T-helper 9 cell (primary cell): ENCODE results near the gene PLA2G4E.

Experiments
- DNase-seq: peaks from one replicate; pipeline ENCODE4 v3.0.0-alpha.2; 2020

The PLA2G4E gene

DNA sequence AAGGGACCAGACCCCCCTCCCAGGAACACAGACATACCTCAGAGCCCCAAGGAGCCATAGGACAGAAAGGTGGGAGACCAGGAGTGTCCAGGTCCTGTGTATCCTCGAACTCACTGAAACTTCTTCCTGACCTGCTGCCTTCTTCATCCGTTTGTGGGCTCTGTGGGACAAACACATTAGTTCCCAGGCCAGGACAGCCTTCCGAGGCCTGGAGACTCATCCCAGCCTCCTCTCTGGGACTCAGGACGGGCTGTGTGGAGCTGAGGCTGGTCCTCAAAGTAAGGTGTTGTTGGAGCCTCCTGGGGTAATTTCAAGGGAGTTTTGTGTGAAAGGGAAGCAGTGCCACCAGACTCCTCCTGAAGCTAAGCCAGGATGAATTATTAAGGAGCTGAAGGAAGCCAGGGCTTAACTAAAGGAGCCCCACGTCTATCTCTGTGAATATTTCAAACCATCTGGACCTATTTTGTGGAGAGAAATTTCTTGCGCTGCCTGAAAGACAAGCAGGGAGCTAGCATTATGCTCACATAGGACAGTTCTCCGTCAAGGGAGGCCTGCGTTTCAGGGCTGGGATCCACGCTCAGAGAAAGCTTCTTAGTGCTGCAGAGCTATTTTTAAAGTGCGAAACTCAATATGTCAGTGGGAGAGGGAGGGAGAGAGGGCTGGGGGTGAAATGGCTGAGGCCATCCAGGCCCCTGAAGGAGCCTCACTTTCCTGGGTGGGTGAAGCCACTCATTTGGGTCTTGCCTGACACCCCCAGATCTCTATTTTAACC, 29.8 kb upstream of the PLA2G4E start:
- DNase-seq = no peak

DNA sequence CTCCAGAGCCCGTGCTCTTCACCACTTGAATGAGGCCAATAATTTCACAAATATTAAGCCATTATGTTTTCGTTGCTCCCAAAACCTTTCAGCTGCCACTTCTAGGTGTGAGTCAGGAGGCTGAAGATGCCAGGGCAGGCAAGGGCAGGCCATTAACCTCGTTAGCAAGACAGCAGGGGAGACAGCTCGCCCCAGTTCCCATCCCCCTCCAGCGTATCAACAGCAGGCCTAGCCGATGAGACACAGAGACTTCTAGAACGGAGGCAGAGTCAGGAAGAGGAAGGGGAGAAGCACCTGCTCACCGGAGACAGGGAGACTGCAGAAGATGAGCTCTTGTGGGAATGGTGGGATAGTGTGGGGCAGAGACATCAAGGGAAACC, 28.0 kb upstream of the PLA2G4E start:
- no peak for DNase-seq

DNA sequence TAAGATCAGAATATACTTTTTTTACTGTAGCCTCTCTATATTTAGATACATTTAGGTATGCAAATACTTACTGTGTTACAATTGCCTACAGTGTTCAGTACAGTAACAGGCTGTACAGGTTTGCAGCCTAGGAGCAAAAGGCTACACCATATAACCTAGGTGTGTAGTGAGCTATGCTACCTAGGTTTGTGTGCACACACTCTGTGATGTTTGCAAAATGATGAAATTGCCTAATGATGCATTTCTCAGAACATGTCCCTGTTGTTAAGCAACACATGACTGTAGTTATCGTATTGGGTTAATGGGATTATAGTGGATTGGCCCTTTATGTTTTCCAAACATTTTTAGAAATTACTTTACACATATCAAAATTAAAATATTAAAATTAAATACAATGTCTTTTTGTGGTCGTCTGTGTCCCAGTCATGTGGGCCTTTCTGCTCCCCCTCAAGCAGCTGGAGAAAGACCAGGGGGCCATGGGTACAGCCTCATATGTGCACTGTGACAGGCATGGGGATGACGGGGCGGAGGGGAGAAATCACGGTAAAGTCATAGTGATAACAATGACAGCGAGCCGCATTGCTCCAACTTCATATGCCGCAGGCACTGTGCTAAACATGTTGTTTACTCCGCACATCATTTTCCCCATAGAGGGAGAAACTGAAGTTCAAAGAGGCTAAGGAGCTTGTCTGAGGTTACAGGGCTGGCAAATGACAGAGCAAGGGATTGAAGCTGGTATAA, 27.4 kb upstream of the PLA2G4E start:
- no peak for DNase-seq

GRCh38 chr15:42046597-42046996, 25.8 kb upstream of the PLA2G4E start:
- DNase-seq = no peak

GRCh38 chr15:42045211-42045615, 24.4 kb upstream of the PLA2G4E start:
- no peak for DNase-seq

DNA sequence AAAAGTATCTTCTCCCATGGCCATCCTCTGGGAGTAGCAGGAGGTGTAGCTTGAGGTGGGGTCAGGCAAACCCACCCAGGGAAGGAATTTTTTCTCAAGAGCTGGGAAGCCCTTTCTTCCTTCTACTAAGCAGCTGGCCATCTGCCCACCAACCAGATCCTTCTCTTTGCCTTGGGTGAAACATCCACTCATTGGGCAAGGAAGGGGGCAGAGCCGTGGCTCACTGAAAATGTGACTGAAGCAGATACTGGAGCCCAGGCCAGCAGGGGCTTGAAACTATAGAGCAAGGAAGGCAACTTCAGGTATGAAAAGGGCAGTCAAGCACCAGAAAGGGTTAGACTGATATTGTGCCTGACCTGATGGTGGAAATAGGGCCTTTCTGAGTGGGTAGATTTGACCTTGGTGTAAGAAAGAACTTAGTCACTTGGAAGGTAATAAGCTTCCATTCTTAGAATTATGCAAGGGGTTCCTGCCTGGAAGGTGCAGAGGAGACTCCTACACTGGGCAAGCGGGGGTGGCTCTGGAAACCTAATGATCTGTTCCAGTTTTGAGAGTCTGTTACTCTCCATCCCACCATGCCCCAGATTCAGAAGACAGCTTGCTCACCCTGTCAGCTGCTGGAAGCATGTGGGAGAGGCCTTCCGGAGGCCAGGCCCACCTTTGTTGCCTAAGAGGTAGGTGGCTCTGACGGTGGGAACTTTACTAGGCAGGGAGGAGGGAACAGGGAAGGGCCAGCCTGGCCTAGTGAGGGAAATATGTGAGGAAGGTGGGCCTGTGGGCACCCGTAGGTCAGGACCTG, 22.0 kb upstream of the PLA2G4E start:
- DNase-seq = no peak

- no peak for DNase-seq
Observed at GRCh38 chr15:42038401-42038800, 17.6 kb upstream of the PLA2G4E start.

DNA sequence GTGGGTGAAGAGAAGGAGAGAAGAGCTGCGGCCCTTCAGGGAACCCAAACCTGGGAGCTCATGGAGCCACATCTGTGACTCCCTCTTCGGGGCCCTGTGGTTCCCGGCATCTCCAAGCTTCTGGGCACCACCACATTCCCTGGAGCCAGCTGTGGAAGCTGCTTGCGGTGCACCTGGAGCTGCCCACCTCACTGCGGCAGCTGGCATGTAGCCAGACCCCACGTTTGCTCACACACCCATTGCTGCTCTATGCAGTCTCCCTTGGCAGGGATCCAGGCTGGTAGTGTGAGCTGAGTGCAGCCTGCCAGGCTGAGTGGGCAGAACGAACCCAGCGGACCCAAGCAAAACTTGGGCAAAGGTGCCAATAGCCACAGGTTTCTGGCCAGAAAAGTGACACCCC, 16.8 kb upstream of the PLA2G4E start:
- no peak for DNase-seq

GRCh38 chr15:42036966-42037365, 16.1 kb upstream of the PLA2G4E start:
- no peak for DNase-seq

DNA sequence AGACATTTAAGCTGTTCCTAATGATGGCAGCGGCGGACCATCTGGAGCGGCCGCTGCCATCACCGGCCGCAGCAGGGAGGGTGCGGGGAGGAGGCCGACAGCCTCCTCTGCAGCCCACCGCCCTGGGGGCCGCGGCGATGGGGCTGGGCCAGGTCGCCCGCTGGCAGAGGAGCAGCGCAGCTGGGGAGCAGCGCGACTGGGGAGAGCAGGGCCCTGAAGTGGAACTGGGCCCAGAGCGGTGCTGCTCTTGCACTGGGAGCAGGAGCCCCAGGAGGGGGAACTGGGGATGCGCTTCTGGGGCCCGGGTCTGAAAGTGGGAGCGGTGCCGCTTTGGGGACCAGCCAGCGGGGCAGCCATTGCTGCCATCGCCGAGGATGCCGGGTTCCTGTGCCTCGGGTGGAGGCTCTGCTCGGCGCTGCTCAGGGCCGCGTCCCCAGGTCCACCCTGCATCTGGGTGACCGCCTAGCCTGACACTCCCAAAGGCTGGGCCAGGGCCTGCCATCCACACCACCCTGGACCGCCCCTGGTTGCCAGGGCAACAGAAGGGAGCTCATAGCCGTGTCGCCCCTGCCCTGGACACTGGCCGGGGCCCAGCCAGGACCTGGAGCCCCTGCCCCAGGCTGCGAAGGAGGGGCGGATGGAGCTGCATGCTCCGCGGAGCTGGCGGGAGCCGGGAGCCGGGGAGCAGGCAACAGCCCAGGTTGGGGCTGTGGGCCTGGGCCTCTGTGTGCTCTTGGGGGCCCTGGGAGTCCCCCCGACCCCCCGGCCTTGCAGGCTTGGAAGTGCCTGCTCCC, 15.5 kb upstream of the PLA2G4E start:
- no peak for DNase-seq

DNA sequence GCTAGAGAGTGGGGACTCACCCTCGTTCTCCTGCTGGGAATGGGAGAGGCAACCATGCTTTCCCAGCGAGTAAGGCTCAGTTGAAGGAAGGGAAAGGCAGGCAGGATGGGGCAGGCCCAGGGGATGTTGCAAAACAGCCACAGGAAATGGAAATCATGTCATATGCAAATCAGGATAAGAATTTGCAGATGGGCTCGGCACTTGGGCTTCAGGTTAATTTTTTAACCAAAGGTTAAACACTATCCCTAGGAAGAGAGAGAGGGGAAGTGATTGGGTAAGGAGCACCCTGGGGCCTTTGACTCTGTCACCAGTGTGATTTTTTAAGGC, 14.6 kb upstream of the PLA2G4E start:
- DNase-seq = no peak

- DNase-seq = no peak
Observed at GRCh38 chr15:42034628-42035434, 14.0 kb upstream of the PLA2G4E start.

GRCh38 chr15:42033214-42033873, 12.5 kb upstream of the PLA2G4E start:
- no peak for DNase-seq

- DNase-seq = no peak
Observed at GRCh38 chr15:42032376-42033213, 11.8 kb upstream of the PLA2G4E start.

GRCh38 chr15:42031198-42031915, 10.5 kb upstream of the PLA2G4E start:
- no peak for DNase-seq

- no peak for DNase-seq
Observed at GRCh38 chr15:42027521-42027920, 6.7 kb upstream of the PLA2G4E start.

GRCh38 chr15:42024303-42024702, 3.5 kb upstream of the PLA2G4E start:
- no peak for DNase-seq

- DNase-seq = no peak
Observed at GRCh38 chr15:42021593-42021992, 751 bp upstream of the PLA2G4E start.

DNA sequence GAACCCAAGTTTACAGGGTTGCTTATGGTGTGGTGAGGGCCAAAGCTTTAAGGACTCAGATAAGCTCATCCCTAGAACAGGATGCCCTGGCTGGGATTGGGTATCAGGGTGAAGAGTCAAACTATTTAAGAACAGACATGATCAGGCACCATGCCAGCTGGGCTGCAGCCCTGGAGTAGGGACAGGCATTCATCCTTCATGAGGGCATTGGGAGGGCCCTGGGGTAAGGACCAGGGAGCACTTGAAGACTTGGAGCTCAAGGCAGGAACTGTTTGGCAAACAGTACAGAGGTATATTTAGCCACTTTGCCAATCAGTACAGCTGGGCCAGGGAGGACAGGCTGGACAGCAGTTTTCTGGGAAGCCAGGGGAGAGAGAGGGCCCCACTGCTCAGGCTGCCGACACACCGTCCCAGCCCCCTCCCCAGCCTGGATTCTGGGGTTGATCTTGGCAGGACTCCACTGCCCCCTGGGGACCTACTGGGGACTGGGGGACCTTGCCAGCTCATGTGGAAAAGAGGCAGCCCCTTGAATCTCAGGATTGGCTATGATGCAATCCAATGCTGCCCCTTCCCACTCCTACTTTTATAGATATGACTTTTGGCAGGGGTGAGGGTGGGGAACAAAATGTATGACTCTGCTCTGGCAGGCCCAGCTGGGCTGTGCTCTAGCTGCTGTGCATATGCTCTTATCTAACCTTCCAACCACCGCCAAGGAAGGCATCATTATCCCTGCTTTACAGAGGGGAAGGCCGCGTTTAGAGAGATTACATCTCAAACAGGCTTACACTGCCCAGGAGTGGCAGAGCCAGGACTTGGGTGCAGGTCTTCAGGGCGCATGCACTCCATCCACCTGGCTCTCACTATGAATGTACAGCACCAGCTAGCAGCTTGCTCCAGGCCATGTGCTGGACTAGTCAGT, 2.3 kb downstream of the PLA2G4E start:
- no peak for DNase-seq
